ENCODE measurements around the gene HOXA3.

HOXA3 gene

DNA sequence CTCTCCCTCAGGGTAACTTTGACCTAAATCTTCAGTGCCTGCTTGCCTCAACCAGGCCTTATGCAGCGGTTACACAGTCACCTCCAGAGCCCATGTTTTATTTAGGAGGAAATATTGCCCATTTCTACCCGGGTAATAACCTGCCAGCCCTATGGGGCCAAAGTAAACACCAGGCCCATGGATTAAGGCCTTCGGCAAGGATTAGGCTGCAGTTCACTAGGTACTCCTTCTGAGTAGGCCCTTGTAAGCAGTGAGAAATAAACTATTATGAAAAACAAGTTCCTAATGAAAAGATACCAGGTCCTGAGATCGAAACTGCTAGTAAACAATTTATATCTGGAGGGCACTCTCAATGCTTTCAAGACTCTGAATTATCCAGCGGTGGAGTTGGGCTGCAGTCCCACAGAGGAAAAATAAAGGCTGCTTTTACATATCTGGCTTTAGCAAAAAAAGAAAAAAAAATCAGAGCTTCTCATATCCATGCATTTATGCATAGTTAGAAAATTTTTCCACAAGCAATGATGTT lies 25.5 kb upstream of the HOXA3 start:
- DNase-seq, result no peak

- DNase-seq, result no peak
These were observed 24.8 kb upstream of the HOXA3 start for GRCh38 chr7:27176962-27177794.

GRCh38 chr7:27176524-27176845 lies 24.1 kb upstream of the HOXA3 start:
- no peak for DNase-seq

- no peak for DNase-seq
These were observed 23.5 kb upstream of the HOXA3 start for GRCh38 chr7:27175626-27176523.

- DNase-seq, result no peak
These were observed 22.7 kb upstream of the HOXA3 start for GRCh38 chr7:27174874-27175625.

DNA sequence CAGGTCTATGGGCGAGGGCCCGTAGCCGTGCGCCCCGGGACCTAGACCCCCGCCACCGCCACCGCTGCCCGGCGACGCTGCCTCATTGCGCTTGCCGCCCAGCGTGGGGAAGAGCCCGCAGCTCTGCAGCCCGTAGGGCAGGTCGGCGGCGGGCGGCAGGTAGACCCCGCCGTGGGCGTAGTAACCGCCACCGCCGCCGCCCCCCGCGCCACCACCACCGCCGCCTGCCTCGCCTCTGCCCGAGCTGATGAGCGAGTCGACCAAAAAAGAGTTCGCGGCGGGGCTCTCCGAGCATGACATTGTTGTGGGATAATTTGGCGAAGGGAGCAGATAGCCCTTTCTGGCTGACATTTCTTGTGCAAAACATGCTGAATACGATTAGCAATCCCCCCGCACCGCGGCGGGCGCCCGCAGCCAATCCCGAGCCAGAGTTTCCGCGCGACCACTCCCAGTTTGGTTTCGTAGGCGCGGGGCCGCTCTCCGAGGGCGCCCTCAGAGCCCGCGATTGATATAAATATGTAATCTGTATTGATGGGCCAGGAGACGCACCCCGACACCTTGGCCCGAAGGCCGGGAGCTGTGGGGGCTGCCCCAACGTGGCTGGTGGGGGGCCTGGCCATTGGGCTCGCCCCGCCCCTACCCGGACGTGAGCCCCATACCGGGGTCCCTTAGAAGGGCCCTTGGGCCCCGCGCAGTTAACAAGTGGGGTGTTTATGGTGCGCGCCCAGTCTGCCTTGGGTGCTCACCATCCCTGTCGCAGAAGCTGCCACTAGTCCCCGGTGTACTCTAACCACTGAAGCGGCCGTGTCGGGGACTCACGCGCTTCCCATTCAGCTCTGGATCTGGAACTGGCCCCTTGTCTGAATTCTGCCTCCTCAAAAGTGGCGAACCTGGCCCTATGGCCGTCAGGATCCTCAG lies 21.8 kb upstream of the HOXA3 start, which contains the start of gene HOXA10:
HOXA10 (minus strand) TSS at position 365 of the 918 bp plus-strand sequence; CDS start at position 351, 14 bp downstream.
- DNase-seq, result no peak

GRCh38 chr7:27173511-27173955 lies 21.1 kb upstream of the HOXA3 start:
- DNase-seq, result no peak

DNA sequence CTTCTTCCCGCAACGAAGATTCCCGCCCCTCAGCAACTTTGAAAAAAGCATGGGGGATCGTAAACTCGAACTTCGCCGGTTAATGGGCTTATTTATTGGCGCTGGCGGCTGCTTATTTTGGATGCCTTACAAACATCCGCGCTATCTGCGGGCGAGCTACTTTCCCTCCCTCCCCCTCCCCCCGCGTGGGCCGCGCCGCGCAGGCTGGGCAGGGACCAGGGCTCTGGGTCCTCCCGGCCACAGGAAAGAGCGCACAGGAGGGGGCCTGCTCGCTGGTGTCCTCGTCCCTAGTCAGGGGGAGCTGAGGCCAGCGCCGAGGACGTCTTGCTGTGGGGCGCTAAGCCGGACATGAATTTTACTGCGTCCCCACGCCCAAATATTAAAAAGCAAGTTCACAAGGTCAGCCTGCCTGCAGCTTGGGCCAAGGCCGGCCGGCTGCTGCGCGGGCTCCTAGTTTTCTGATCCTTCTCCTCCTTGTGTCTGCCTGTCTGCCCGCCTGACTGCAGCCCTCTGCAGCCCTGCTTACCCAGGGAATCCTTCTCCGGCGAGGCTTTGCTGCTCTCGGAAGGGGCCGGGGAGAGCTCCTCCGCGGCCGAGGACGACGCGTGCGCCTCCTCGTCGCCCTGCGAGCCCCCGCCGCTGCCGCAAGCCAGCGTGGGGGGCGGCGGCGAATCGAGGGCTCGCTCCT lies 20.6 kb upstream of the HOXA3 start:
- DNase-seq, result no peak

- DNase-seq, result no peak
These were observed 20.0 kb upstream of the HOXA3 start for GRCh38 chr7:27172315-27172774.

DNA sequence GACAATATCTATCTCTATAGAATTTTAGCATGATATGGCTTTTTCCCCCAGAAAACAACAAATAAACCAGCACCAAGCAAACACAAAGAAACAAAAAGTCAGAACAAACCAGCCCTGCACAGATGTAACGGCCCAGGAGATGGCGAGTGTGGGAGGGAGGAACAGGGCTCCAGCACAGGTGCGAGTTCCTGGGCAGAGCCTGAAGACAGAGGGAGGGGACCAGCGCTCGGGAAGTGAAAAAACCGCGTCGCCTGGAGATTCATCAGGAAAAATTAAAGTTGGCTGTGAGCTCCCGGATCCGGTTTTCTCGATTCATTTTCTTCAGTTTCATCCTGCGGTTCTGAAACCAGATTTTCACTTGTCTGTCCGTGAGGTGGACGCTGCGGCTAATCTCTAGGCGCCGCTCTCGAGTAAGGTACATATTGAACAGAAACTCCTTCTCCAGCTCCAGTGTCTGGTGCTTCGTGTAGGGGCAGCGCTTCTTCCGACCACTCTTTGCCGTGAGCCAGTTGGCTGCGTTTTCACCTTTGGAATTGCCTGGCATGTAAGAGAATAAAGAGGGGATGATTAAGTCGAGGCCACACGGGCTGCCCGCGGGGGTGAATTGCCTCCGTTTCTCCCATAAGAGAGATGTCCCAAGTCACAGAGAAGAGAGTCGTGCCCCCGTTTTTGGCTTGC lies 19.4 kb upstream of the HOXA3 start:
- DNase-seq, result no peak

- DNase-seq, result no peak
These were observed 18.9 kb upstream of the HOXA3 start for GRCh38 chr7:27171325-27171636.

DNA sequence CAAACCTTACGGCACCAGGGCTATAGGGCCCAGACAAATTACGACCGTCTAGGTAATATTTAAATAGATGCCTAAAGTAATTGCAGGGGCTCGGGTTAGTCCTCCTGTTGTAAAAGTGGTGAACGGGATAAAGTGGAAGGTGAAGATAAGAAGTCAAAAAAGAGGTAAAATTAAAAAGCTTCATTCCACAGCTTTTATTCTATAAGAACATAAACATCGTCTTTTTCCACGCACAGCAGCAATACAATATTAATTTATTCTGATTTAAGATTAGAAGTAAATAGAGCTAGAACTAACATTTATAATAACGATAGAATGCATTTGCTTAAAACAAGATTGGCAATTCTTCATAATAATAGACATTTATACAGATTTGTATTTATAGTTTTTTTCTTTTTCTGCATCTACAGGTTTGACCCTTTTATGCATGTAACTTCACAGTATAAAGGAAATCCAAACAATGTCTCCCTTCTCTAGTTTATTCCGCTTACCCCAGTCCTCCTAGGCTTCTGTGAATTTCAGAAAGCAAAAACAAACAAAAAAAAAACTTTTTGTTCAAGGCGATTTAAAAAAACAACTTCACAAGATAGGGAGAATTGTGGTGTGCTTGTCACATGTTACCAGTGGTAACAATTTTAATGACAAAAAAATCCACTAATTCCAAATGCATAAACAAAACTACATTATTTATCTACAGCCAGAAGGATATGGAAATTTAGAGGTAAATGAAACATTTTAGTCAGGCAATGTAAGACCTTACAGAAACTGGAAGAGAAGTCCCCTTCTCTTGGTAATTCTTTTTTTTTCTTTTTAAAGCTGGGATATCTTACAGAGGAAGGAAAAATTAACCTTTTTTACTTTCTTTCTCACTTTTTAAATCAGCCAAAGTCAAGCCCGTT lies 18.3 kb upstream of the HOXA3 start:
- DNase-seq, result no peak

- no peak for DNase-seq
These were observed 17.5 kb upstream of the HOXA3 start for GRCh38 chr7:27169658-27170425.

- DNase-seq, result no peak
These were observed 16.0 kb upstream of the HOXA3 start for GRCh38 chr7:27168265-27168947.

DNA sequence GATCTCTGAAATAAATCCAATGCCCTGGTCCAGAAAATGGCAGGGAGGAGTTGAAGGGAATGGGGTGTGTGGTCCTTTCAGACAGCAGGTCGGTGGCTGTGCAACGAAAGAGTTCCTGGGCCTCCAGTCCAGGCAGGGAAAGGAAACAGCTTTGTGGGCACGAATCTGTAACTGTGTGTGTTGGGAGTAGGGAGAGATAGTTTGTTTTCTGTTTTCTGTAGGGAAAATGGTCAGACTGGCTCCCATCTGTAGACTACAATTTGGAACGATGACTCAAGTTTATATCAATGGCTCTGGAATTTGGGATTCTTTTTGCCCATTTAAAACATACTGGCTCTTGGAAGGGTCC lies 15.5 kb upstream of the HOXA3 start:
- DNase-seq, result no peak

- no peak for DNase-seq
These were observed 14.4 kb upstream of the HOXA3 start for GRCh38 chr7:27166531-27167505.

- no peak for DNase-seq
These were observed 13.7 kb upstream of the HOXA3 start for GRCh38 chr7:27165996-27166530.

Data from activated CD4-positive, alpha-beta T cell treated with anti-CD3 and anti-CD28 coated beads, Interleukin-2, amount 50 U/mL, for 1 hour (primary cell).